ENCODE data around the gene DSCAM. TPM values are rescaled to one million over a fixed set of nuclear protein-coding genes. Genes with fewer than 3 reads are reported as not detected.
"Not testable (repeated sequence)": the region's sequence is repeated elsewhere in the genome, so short reads cannot be mapped to it uniquely, and the experiment has no call there.

The DSCAM gene
- total and polyA plus RNA-seq, 2 donors (not counting 1 experiment from before 2014, with no cell fraction given), result not detected

DNA sequence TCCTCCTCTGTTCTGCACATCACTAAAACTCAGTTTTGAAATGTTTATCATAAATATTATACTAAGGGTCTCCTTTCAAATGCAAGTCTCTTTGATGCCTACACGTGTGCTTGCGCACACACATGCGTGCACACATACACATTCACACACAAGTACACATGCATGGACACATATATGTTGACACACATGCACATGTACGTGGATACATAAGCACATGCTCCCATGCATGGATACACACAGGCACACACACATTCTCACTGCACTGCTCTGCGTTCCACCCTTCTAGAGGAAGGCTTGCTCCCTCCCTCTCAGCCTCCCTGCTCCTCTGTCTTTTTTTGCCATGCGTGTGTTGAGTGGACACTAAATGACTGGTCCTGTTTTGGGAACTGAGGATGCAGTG lies 817.1 kb downstream of the DSCAM start:
- no peaks in the 10 kb centered on the region for H3K4me1 Mint-ChIP-seq
- Histone ChIP-seq H3K36me3 (replicated peaks in 1 of 2; ENCODE audit: control extremely low read depth in 1 of 2, control insufficient read depth in 1 of 2, extremely low read depth in 1 of 2, insufficient read depth in 2 of 2, low read length in 1 of 2) (no peaks in the 10 kb centered on the region), H3K9ac (ENCODE audit: low read length) (no peak overlapping the region), H3K4me2 (replicated peaks; ENCODE audit: low read depth, low read length, poor library complexity, severe bottlenecking) (no peak overlapping the region), H3K4me1 (ENCODE audit: control insufficient read depth in 2 of 2, insufficient read depth in 2 of 2, low read length in 2 of 2) (no peaks in the 10 kb centered on the region), H3K27ac (ENCODE audit: low read length in 2 of 2) (no peak overlapping the region), H3K79me2 (ENCODE audit: control insufficient read depth, insufficient read depth, low read length) (no peaks in the 10 kb centered on the region), H3K4me3 (ENCODE audit: control extremely low read depth in 1 of 5, extremely low read depth in 1 of 5, insufficient read depth in 1 of 5, low read depth in 2 of 5, low read length in 4 of 5) (no peak overlapping the region), H3K9me3 (ENCODE audit: control extremely low read depth in 1 of 3, control insufficient read depth in 2 of 3, insufficient read depth in 1 of 3, low read length in 2 of 3) (peaks cover 0 to 6% (median 0%) of the 10 kb centered on the region in 3 donors), H2AFZ (ENCODE audit: insufficient read depth, low read depth, low read length, poor library complexity, severe bottlenecking) (no peak overlapping the region), H4K20me1 (ENCODE audit: control insufficient read depth, insufficient read depth, low read length, poor library complexity, severe bottlenecking) (no peaks in the 10 kb centered on the region), H3K27me3 (replicated peaks in 1 of 4; ENCODE audit: control extremely low read depth in 1 of 4, control insufficient read depth in 3 of 4, insufficient read depth in 4 of 4, low read length in 3 of 4) (no peaks in the 10 kb centered on the region)
- no peak overlapping the region for H3K4me3 Mint-ChIP-seq
- intact Hi-C loops (cut with micrococcal nuclease), result no loop called here
- POLR2A ChIA-PET, result no interaction called here
- 98% methylated on average over 5 of the region's 6 CpGs for WGBS (ENCODE audit: insufficient coverage)
- H3K27ac Mint-ChIP-seq, result no peak overlapping the region
- CTCF ChIA-PET, result no interaction called here
- TF ChIP-seq, protein P1, sequence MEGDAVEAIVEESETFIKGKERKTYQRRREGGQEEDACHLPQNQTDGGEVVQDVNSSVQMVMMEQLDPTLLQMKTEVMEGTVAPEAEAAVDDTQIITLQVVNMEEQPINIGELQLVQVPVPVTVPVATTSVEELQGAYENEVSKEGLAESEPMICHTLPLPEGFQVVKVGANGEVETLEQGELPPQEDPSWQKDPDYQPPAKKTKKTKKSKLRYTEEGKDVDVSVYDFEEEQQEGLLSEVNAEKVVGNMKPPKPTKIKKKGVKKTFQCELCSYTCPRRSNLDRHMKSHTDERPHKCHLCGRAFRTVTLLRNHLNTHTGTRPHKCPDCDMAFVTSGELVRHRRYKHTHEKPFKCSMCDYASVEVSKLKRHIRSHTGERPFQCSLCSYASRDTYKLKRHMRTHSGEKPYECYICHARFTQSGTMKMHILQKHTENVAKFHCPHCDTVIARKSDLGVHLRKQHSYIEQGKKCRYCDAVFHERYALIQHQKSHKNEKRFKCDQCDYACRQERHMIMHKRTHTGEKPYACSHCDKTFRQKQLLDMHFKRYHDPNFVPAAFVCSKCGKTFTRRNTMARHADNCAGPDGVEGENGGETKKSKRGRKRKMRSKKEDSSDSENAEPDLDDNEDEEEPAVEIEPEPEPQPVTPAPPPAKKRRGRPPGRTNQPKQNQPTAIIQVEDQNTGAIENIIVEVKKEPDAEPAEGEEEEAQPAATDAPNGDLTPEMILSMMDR (IDR thresholded peaks at IDR 0.05), result no peak
- TF ChIP-seq EZH2 (IDR thresholded peaks at IDR 0.05; ENCODE audit: borderline replicate concordance, insufficient read depth, low read depth, low read length, poor library complexity, severe bottlenecking), result no peak
- DNase-seq, result no peak
- H3K27me3 Mint-ChIP-seq, result no peaks in the 10 kb centered on the region
- H3K9me3 Mint-ChIP-seq (ENCODE audit: insufficient read depth), result no peaks in the 10 kb centered on the region
- no peak for ATAC-seq (ENCODE audit: low read depth)

DNA sequence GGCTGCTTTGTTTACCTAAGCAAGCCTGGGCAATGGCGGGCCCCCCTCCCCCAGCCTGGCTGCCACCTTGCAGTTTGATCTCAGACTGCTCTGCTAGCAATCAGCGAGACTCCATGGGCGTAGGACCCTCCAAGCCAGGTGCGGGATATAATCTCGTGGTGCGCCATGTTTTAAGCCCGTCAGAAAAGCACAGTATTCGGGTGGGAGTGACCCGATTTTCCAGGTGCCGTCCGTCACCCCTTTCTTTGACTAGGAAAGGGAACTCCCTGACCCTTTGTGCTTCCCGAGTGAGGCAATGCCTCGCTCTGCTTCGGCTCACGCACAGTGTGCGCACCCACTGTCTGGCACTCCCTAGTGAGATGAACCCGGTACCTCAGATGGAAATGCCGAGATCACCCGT lies 818.6 kb downstream of the DSCAM start:
- POLR2A ChIA-PET, result not testable (repeated sequence)

More for the DNA sequence above, 818.6 kb downstream of the DSCAM start:
- H3K27me3 ChIP-seq (replicated peaks in 1 of 4; ENCODE audit: control extremely low read depth in 1 of 4, control insufficient read depth in 3 of 4, insufficient read depth in 4 of 4, low read length in 3 of 4); ATAC-seq (ENCODE audit: low read depth); H3K4me2 ChIP-seq (replicated peaks; ENCODE audit: low read depth, low read length, poor library complexity, severe bottlenecking); H3K9me3 Mint-ChIP-seq (ENCODE audit: insufficient read depth); intact Hi-C loops (cut with micrococcal nuclease); H3K4me1 ChIP-seq (ENCODE audit: control insufficient read depth in 2 of 2, insufficient read depth in 2 of 2, low read length in 2 of 2); H4K20me1 ChIP-seq (ENCODE audit: control insufficient read depth, insufficient read depth, low read length, poor library complexity, severe bottlenecking); H2AFZ ChIP-seq (ENCODE audit: insufficient read depth, low read depth, low read length, poor library complexity, severe bottlenecking); DNase-seq; H3K4me1 Mint-ChIP-seq; H3K27ac ChIP-seq (ENCODE audit: low read length in 2 of 2); CTCF ChIA-PET; H3K36me3 ChIP-seq (replicated peaks in 1 of 2; ENCODE audit: control extremely low read depth in 1 of 2, control insufficient read depth in 1 of 2, extremely low read depth in 1 of 2, insufficient read depth in 2 of 2, low read length in 1 of 2); H3K27me3 Mint-ChIP-seq; H3K9ac ChIP-seq (ENCODE audit: low read length); H3K9me3 ChIP-seq (ENCODE audit: control extremely low read depth in 1 of 3, control insufficient read depth in 2 of 3, insufficient read depth in 1 of 3, low read length in 2 of 3); H3K79me2 ChIP-seq (ENCODE audit: control insufficient read depth, insufficient read depth, low read length); H3K4me3 ChIP-seq (ENCODE audit: control extremely low read depth in 1 of 5, extremely low read depth in 1 of 5, insufficient read depth in 1 of 5, low read depth in 2 of 5, low read length in 4 of 5); H3K4me3 Mint-ChIP-seq; H3K27ac Mint-ChIP-seq: not testable (repeated sequence)
- 92% methylated on average over 18 of the region's 19 CpGs for WGBS (ENCODE audit: insufficient coverage)
